AG10803 (cell line): ENCODE results near the gene DSCAML1.

Experiments
- DNase-seq: peaks from one replicate; pipeline ENCODE4 v3.0.0; 2010; ENCODE audit warnings: low read depth
- H3K4me3 ChIP-seq: 2 replicates; pipeline ENCODE4 v1.5.1; 2011; ENCODE audit warnings: mild to moderate bottlenecking, low read length, control low read depth
- TF ChIP-seq, protein P1 (sequence below): conservative IDR thresholded peaks from 2 replicates; pipeline ENCODE4 v1.5.1; 2011; ENCODE audit warnings: mild to moderate bottlenecking, low read length, control low read depth, inconsistent platforms

DSCAML1 gene

DNA sequence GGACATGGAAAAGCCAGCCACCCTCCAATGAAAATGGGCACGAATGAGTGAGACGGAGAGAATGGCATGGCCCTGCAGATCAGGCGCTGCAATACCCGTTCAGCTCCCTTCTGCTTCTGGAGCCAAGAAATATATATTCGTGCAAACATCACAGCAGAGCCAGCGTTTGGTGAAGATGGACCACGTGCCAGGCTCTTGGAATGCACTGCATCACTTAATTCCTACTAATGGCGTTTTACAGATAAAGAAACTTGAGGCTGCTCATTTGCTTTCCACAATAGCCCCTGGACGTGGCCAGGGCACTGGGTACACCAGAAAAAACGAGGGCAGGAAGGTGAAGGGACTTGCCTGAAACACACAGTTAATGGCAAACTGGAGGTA, 29.2 kb upstream of the DSCAML1 start:
- TF ChIP-seq, protein P1, sequence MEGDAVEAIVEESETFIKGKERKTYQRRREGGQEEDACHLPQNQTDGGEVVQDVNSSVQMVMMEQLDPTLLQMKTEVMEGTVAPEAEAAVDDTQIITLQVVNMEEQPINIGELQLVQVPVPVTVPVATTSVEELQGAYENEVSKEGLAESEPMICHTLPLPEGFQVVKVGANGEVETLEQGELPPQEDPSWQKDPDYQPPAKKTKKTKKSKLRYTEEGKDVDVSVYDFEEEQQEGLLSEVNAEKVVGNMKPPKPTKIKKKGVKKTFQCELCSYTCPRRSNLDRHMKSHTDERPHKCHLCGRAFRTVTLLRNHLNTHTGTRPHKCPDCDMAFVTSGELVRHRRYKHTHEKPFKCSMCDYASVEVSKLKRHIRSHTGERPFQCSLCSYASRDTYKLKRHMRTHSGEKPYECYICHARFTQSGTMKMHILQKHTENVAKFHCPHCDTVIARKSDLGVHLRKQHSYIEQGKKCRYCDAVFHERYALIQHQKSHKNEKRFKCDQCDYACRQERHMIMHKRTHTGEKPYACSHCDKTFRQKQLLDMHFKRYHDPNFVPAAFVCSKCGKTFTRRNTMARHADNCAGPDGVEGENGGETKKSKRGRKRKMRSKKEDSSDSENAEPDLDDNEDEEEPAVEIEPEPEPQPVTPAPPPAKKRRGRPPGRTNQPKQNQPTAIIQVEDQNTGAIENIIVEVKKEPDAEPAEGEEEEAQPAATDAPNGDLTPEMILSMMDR = no peak
- DNase-seq = no peak
- no peak overlapping the region for H3K4me3 ChIP-seq

- TF ChIP-seq, protein P1 = no peak
- DNase-seq = no peak
- no peak overlapping the region for H3K4me3 ChIP-seq
Observed at GRCh38 chr11:117825538-117826189, 28.6 kb upstream of the DSCAML1 start.

- TF ChIP-seq, protein P1 = no peak
- H3K4me3 ChIP-seq = no peak within 1 kb of the TSS
- DNase-seq = no peak
Observed at GRCh38 chr11:117824571-117825537, 27.8 kb upstream of the DSCAML1 start, which contains the start of gene FXYD2. TSS of gene FXYD2 (minus strand) at chr11:117824744. CDS start at chr11:117824678, 66 bp downstream.

DNA sequence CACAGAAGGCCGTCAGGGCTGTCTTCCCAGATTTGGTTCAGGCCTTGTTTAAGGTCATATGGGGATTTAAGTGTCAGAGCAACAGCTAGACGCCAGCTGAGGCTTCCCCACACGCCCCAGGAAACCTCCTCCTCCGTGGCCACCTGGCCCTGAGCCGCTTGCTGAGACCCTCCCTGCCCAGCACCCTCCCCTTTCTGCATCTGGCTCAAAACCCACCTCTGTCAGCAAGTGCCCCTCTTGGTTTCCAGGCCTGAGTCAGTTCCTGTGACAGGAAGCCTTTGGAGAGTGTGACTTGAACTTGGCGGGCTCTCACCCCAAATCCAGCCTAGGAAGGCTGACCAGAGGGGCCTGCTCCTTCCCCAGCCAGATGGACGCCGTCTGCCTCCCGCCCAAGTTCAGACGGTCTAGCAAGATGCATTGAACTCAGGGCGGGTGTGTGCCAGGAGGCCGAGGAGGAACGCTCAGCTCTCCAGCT, 27.0 kb upstream of the DSCAML1 start:
- no peak for DNase-seq
- TF ChIP-seq, protein P1 = no peak
- H3K4me3 ChIP-seq = no peak overlapping the region

DNA sequence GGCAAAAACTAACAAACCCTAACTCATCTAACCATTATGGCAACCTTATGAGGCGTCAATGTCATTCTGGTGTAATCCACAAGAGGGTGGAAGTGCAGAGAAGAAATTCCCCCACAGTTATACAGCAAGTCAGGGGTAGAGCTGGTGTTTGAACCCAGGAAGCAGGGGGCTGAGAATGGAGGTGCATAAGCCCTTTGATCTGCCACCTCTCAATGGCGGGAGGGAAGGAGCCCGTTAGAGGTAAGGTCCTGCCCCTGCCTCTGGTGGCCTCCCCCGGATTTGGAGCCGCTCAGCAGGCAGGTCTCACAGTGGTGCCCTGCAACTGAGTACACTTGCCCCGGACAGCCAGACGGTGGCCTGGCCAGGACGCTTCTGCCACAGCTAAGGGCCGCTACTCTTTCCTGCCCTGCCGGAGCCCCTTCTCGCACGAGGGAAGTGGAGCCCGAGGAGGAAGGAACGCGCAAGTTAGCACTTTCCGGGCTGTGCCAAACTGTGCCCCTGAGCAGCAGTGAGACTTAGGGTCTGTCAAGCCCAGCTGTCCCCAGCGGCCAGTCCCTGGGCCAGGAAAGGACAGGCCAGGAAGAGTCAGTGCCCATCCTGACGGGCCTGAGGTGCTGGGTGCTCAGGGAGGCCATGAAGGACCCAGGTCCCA, 26.4 kb upstream of the DSCAML1 start:
- DNase-seq = no peak
- TF ChIP-seq, protein P1 = no peak
- no peak overlapping the region for H3K4me3 ChIP-seq

GRCh38 chr11:117822074-117823033, 25.3 kb upstream of the DSCAML1 start:
- no peak overlapping the region for H3K4me3 ChIP-seq
- DNase-seq = no peak
- TF ChIP-seq, protein P1 = peak; percentile 36
